Ascending aorta (tissue), 2 donors: ENCODE measurements around the gene HTT-AS. TPM values are rescaled to one million over a fixed set of nuclear protein-coding genes. Genes with fewer than 3 reads are reported as not detected.

ENCODE experiments used
- DNase-seq, 2 donors: peaks; one replicate each; pipeline ENCODE4 v3.0.0-alpha.2; 2019; ENCODE audit warnings: low spot score in 2 of 2
- H3K27ac ChIP-seq, 2 donors: fragments of 200-600 bp; sonication (generic); one replicate each; pipeline ENCODE4 v1.5.1; 2016 to 2017; ENCODE audit warnings: mild to moderate bottlenecking in 1 of 2
- H3K27me3 ChIP-seq: fragments of 200-600 bp; sonication (generic); one replicate; pipeline ENCODE4 v1.5.1; 2017
- H3K36me3 ChIP-seq, 2 donors: fragments of 200-600 bp; sonication (generic); one replicate each; pipeline ENCODE4 v1.5.1; 2016
- H3K4me1 ChIP-seq, 2 donors: fragments of 200-600 bp; sonication (generic); one replicate each; pipeline ENCODE4 v1.5.1; 2016 to 2017; ENCODE audit warnings: mild to moderate bottlenecking in 1 of 2
- H3K4me3 ChIP-seq, 2 donors: fragments of 200-600 bp; sonication (generic); one replicate each; pipeline ENCODE4 v1.5.1; 2016 to 2017; ENCODE audit warnings: mild to moderate bottlenecking in 1 of 2
- H3K9me3 ChIP-seq, 2 donors: fragments of 200-600 bp; sonication (generic); one replicate each; pipeline ENCODE4 v1.5.1; 2016
- CTCF ChIP-seq, 3 experiments: fragments of 200-600 bp in 2 of 3; fragments of 450-650 bp in 1 of 3; sonication (generic) in 2 of 3; IDR thresholded peaks; one replicate each; pipeline ENCODE4 v1.5.1; 2016 to 2019; ENCODE audit warnings: antibody characterized with exemption in 3 of 3, mild to moderate bottlenecking in 1 of 3, moderate library complexity in 1 of 3
- intact Hi-C: fragments of 100-400 bp; cut with DNase I; formaldehyde crosslinking; loops from one replicate; pipeline ENCODE4 v1.15.1; 2023
- total RNA-seq: library from RNA; depleted of rRNA; stranded (reverse); fragments of >200 nt; gene quantifications from one replicate; pipeline ENCODE4 v1.1.0, GENCODE V29; 2016

The HTT-AS gene
- total RNA-seq, 1 donor from 2014 or later, result not detected

- DNase-seq, result no peak
- Histone ChIP-seq H3K36me3 (no peaks in the 10 kb centered on the region), H3K9me3 (no peaks in the 10 kb centered on the region), H3K27ac (no peak overlapping the region), H3K4me3 (no peak overlapping the region), H3K27me3 (no peaks in the 10 kb centered on the region), H3K4me1 (no peaks in the 10 kb centered on the region)
- no peak for TF ChIP-seq CTCF (IDR thresholded peaks at IDR 0.05)
- intact Hi-C loops, result no loop called here
Observed at GRCh38 chr4:3016961-3017360, 57.4 kb downstream of the HTT-AS start.

GRCh38 chr4:3013839-3014350 lies 60.4 kb downstream of the HTT-AS start:
- no peak overlapping the region for H3K4me3 ChIP-seq
- H3K9me3 ChIP-seq, result no peaks in the 10 kb centered on the region
- H3K36me3 ChIP-seq, result no peaks in the 10 kb centered on the region
- no peak overlapping the region for H3K27ac ChIP-seq
- no peak for DNase-seq
- TF ChIP-seq CTCF (IDR thresholded peaks at IDR 0.05), result no peak
- H3K4me1 ChIP-seq, result peaks cover 0 to 5% of the 10 kb centered on the region in 2 donors
- no peaks in the 10 kb centered on the region for H3K27me3 ChIP-seq
- intact Hi-C loops, result no loop called here

Other genes starting within 250 kb of the HTT-AS start
- gene ADD1, start 230.7 kb downstream of the HTT-AS start, total RNA-seq, result 261 TPM
- 12.3 TPM for gene NOP14, start 111.1 kb downstream of the HTT-AS start, total RNA-seq
- 1.9 TPM for gene GRK4, start 111.0 kb downstream of the HTT-AS start, total RNA-seq
- 23.7 TPM for gene HTT, start 143 bp upstream of the HTT-AS start, total RNA-seq
- gene MSANTD1, start 174.6 kb upstream of the HTT-AS start, total RNA-seq, result not detected
- gene RGS12, start 218.5 kb upstream of the HTT-AS start, total RNA-seq, result 26.3 TPM